ENCODE measurements around the gene AUTS2.

- TF ChIP-seq, protein P1, sequence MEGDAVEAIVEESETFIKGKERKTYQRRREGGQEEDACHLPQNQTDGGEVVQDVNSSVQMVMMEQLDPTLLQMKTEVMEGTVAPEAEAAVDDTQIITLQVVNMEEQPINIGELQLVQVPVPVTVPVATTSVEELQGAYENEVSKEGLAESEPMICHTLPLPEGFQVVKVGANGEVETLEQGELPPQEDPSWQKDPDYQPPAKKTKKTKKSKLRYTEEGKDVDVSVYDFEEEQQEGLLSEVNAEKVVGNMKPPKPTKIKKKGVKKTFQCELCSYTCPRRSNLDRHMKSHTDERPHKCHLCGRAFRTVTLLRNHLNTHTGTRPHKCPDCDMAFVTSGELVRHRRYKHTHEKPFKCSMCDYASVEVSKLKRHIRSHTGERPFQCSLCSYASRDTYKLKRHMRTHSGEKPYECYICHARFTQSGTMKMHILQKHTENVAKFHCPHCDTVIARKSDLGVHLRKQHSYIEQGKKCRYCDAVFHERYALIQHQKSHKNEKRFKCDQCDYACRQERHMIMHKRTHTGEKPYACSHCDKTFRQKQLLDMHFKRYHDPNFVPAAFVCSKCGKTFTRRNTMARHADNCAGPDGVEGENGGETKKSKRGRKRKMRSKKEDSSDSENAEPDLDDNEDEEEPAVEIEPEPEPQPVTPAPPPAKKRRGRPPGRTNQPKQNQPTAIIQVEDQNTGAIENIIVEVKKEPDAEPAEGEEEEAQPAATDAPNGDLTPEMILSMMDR (tag by site-specific recombination; IDR thresholded peaks at IDR 0.05), result no peak
- TF ChIP-seq ZBTB20 (tag by site-specific recombination; IDR thresholded peaks at IDR 0.05) (no peak), ZNF692 (tag by site-specific recombination; IDR thresholded peaks at IDR 0.05) (no peak), ZNF777 (tag by site-specific recombination; IDR thresholded peaks at IDR 0.05; ENCODE audit: borderline replicate concordance) (no peak), GLI2 (tag by site-specific recombination; IDR thresholded peaks at IDR 0.05; ENCODE audit: borderline replicate concordance, low read depth) (no peak)
- TF ChIP-seq, protein P2, sequence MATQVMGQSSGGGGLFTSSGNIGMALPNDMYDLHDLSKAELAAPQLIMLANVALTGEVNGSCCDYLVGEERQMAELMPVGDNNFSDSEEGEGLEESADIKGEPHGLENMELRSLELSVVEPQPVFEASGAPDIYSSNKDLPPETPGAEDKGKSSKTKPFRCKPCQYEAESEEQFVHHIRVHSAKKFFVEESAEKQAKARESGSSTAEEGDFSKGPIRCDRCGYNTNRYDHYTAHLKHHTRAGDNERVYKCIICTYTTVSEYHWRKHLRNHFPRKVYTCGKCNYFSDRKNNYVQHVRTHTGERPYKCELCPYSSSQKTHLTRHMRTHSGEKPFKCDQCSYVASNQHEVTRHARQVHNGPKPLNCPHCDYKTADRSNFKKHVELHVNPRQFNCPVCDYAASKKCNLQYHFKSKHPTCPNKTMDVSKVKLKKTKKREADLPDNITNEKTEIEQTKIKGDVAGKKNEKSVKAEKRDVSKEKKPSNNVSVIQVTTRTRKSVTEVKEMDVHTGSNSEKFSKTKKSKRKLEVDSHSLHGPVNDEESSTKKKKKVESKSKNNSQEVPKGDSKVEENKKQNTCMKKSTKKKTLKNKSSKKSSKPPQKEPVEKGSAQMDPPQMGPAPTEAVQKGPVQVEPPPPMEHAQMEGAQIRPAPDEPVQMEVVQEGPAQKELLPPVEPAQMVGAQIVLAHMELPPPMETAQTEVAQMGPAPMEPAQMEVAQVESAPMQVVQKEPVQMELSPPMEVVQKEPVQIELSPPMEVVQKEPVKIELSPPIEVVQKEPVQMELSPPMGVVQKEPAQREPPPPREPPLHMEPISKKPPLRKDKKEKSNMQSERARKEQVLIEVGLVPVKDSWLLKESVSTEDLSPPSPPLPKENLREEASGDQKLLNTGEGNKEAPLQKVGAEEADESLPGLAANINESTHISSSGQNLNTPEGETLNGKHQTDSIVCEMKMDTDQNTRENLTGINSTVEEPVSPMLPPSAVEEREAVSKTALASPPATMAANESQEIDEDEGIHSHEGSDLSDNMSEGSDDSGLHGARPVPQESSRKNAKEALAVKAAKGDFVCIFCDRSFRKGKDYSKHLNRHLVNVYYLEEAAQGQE (tag by site-specific recombination; IDR thresholded peaks at IDR 0.05), result no peak
- TF ChIP-seq, protein P3, sequence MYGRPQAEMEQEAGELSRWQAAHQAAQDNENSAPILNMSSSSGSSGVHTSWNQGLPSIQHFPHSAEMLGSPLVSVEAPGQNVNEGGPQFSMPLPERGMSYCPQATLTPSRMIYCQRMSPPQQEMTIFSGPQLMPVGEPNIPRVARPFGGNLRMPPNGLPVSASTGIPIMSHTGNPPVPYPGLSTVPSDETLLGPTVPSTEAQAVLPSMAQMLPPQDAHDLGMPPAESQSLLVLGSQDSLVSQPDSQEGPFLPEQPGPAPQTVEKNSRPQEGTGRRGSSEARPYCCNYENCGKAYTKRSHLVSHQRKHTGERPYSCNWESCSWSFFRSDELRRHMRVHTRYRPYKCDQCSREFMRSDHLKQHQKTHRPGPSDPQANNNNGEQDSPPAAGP (tag by site-specific recombination; IDR thresholded peaks at IDR 0.05), result no peak
Measured at GRCh38 chr7:70730451-70731110, 1132.3 kb downstream of the AUTS2 start.
